ENCODE measurements around the gene ZNF32.

Gene ZNF32, protein sequence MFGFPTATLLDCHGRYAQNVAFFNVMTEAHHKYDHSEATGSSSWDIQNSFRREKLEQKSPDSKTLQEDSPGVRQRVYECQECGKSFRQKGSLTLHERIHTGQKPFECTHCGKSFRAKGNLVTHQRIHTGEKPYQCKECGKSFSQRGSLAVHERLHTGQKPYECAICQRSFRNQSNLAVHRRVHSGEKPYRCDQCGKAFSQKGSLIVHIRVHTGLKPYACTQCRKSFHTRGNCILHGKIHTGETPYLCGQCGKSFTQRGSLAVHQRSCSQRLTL

DNA sequence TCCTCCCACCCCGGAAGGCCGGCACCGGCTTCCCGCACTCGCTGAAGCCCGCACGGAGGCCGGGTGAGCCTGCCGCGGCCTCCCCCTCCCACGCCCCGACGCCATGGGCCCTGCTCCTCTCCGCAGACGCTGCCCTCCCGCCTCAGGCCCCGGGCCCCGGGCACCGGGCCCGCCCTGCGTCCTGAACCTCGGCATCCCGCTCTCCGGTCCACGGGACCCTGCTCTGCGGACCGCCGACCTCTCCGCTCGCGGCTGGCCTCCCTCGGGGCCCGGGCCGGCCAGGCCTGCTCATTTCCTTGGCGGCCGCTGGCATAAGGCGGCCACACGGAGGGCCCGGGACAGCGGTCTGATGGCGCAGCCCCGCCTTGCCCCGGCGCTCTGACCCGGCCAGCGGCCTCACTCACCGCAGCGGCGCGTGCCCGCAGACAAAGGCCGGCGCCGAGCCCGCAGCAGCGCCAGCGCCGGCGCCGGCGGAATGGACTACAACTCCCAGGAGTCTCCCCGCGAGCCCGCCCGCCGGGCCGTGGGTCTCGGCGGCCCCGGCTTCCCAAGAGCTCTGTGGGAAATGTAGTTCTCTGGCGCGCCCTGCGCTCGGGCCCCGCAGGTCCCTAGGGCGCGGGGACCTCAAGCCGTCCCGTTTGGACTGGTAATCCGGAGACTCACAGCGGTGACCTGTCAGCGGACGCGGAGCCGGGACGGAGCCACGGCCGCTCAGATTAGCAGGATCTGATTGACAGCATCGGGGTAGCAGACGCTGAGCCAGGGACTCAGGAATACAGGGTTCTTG lies at the start of gene ZNF32:
Gene ZNF32 (minus strand): TSS at position 484 of the 787 bp plus-strand sequence. CDS start 2,748 bp downstream, outside the sequence.
- DNase-seq (ENCODE audit: low read depth in 2 of 2): peak; percentile 57 to 60

DNA sequence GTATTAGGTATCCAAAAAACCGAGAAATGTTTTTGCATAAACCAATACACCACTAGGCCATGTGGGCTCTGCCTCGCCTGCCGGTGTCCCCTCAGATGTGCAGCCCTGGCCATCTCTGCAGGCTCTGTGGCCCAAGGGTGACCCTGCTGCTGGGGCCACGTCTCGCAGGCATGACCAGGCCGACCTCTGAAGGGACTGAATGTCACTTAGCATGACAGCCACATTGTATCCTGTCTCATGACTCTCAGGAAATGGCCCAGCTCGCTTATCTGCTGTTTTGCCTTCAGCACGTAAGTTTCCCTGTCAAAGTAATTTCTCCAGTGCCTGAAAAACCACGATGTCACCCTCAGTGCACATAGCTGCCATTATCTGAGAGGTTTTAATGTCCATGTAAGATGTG lies 49.5 kb upstream of the ZNF32 start:
- DNase-seq (ENCODE audit: low read depth in 2 of 2): no peak

DNA sequence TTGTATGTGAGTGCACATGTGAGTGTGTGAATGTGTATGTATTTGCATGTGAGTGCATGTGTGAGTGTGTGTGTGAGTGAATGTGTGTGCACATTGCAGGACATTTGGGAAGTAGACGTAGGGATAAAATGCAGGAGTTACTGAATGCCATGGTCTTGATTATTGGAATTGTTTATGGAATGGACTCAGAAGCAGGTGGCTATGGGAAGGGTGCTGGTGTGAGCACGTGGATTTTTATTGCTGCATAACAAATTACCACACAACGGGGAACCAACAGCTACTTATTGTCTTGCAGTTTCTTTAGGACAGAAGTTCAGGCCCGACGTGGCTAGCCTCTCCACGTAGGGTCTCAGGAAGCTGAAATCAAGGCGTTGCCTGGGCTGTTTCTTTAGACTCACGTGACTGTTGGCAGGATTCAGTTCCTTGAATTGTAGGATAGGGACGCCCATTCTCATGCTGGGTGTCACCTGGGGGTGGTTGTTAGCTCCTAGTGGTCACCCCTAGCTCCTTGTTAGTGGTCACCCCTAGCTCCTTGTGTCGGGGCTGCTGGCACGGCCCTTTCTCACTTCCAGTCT lies 48.3 kb upstream of the ZNF32 start:
- DNase-seq (ENCODE audit: low read depth in 2 of 2): no peak

DNA sequence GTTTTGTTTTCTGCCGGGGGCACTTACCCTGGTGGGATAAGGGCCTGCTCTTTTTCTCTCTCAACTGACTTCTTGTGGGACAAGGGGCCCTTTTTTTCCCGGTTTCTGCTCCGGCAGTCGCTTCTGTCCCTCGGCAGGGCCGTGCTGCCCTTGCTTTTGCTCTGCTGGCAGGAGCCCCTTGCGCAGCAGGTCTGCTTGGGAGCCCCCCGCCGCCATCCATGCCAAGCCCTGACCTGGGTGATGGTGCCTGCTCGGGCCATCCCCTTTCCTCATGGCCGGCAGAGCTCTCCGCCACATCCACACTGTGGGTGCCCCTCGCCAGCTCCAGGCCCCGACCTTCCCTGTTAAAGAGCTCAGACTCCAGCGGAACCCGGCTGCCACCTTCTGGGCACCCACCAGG lies 47.0 kb upstream of the ZNF32 start:
- DNase-seq (ENCODE audit: low read depth in 2 of 2): no peak

DNA sequence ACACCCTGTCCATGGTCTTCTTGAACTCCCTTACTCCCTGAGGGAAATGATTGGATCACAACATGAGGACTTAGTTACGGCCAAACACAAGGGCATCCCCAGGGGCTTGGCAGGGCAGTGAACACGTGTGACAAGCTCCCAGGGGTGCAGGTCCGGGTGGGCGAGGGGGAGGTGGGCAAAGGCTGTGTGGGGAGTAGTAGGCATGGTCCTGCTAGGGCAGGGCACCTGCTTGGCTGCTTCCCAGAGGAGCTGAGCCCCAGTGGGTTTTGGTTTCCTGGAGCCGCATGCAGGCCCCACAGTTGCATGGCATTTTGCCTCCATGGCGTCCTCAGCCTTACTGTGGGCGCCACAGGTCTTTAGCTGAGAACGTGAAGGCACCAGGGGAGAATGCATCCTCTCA lies 46.6 kb upstream of the ZNF32 start:
- no peak for DNase-seq (ENCODE audit: low read depth in 2 of 2)

DNA sequence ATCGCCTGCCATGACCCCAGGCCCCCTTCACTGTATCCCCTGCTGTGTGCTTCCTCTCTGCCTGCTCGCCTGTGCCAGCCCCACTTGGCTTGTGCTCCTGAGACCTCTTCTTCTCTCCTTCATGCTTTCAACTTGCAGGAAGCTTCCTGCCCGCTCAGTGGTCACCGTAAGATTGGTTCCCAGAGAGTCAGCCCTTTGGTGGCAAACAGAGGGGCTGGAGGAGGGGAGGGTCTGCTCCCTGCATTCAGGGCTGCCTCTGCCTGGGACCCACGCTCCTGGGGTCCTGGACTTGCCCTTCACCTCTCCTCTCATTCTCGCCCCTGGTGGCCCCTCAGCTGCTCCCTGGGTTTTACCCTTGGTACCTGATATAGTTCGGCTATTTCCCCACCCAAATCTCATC lies 45.8 kb upstream of the ZNF32 start:
- DNase-seq (ENCODE audit: low read depth in 2 of 2): no peak

DNA sequence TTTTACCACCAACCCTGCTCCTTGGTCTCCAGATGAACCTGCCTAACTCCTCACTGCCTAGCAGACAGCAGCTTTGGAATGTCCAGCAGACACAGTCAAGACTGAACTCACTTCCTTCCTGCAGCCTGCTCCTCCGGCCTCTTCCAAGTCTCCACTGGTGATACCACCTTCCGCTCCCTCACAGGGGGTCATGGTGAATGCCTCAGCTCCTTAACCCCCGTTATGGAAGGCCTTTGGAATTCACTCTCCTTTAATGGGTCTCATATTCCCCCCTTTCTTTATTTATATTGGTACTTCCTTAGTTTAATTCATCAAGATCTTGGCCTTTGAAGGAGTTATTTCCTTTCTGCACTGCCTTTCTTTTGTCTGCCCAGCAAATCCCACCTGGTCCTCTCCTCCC lies 44.9 kb upstream of the ZNF32 start:
- no peak for DNase-seq (ENCODE audit: low read depth in 2 of 2)

DNA sequence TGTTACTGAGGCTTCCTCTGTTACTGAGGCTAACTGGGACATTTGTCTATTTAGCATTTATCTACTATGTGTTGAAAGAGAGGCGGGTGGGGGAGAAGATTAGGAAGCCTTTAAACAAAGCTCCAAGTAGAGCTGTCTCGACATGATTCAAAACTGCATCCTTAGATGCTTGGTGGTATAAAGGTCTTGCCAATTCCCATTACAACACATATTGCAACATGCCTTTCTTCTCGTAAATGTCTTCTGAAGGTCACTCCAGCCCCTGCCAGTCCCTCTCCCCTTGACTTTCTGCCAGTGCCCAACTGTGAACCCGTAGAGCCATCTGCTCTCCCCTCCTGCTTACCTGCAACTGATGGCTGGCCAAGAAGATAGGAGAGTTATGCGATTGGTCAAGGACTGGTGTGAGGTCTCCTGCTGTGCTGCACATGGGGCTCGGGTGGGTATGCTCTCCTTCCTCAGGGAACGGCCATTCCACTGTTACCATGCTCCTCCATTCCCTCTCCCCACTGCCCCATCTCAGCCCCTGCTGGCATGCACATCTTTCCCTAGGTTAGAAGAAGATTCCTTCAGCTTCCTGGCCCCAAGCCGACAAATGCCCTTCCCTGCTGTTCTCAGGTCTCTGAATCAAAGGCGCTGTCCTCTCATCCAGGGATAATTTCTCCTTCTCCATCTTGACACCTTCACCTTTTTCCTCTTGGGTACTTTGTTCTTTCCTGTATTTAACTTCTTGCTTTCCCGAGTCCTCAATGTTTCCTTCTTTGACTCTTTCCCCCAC lies 43.6 kb upstream of the ZNF32 start:
- no peak for DNase-seq (ENCODE audit: low read depth in 2 of 2)

DNA sequence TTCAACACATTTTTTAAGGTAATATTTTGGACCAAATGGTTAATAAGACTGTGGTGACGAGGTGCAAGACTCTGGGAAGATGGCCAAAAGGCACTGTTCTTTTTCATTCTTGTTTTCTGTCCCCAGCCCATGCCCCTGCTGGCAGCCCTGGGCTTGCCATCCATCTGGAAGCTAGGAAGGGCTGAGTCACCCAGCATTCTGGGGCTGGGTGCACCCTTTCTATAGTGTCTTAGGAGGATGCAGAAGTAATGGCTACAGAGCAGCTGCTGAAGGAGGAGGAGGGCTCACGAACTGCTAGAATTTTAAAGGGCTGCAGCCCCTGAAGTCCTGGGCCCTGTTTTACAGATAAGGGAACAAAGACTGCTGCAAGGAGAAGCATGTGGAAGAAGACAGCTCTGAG lies 42.8 kb upstream of the ZNF32 start:
- DNase-seq (ENCODE audit: low read depth in 2 of 2): no peak

DNA sequence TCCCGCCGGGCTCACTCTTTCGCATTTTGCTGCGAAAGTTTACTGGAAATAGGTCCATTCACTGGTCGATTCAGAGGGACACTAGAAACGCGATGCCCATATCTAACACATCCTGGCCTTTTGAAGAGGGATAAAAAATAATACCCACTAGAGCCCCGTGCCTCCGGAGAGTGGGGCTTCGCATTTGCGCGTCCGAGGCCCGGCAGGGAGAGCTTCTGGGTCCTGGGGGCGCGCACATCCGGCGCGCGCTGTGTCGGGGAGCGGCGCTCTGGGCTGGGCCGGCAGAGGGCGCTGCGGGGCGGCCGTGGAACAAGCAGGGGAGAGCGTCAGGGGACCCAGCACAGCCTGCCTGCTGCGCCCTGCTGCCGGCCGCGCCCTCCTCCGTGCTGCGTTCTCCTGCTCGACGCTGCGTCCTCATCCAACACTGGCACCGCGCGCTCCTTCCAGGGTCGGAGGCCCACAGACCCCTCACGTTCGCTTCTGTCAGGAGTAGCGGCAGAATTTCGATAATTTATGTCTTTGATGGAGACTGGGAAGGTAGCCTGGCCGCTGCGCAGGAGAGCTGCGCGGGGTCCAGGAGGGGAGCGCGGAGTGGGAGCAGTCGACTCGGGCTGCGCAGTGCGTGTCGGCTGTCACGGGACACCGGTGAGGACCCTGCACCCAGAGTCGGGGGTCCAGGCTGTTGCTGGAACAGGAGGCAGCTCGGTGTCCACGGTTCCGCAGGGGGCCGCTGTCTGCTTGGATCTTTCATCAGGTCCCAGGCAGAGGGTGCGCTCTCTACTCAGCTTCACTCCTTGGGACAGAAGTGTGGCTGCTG lies 41.5 kb upstream of the ZNF32 start:
- DNase-seq (ENCODE audit: low read depth in 2 of 2): peak; percentile 67 to 68

DNA sequence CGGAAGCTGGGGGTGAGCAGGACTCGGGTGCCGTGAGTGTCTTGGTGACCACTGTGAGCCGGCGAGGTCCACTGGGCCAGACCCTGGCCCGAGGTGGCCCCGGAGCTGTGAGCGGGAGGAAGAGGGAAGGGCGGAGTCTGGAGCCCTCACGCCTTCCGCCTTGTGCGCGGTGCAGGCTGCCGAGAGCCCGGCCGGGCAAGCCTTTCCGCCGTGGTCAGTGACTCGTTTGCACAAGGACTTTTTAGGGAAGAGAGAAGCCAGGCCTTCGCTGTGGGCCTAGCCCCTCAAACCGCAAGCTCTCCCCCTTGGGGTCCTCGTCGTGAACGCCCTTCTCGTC lies 40.9 kb upstream of the ZNF32 start:
- DNase-seq (ENCODE audit: low read depth in 2 of 2): peak in 1 of 2 donors; percentile 2

DNA sequence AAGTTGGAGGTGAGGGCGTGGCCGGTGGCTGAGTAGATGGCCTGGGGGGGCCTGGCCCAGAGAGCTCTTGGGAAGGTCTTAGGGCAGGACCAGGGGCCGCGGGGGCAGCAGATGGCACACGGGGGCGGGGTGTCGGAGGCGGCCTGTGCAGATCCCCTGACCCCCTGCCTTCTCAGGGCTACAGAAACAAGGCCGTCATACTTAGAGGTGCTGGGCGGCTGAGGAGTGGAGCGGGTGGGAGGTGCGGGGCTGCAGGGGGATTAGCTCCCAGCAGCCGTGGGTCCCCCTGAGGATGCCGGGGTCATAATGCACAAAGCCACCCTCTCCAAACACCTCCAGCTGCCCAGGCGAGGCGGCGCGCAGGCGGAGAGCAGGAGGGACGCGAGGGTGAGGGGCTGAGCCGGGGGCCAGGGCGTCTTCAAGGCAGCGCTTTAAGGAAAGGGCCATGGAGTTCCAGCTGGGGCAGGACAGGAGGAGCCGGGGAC lies 40.4 kb upstream of the ZNF32 start:
- no peak for DNase-seq (ENCODE audit: low read depth in 2 of 2)

DNA sequence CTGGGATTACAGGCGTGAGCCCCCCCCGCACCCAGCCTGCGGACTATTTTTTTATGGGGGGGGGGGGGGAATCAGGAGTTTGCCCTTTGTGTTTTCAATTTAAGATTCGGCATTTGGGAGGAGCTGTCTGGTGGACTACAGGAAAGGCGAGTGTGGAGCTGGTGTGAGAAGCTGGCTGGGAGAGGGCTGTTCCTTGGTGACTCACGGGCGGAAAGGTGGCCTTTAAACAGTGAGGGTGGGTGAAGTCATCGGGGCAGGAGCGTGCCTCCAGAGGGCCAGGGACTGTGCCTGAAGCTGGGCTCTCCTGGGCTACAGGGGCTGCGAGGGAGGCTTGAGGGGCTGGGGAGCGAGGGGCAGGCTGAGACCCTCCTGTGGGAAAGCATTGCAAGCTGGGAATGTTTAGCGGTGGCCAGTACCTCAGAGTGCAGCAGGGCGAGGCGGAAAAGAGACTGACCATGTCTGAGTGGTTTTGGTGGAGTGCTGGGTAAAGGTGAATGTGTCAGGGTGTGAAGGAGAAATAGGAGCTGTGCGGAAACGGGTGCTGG lies 39.7 kb upstream of the ZNF32 start:
- DNase-seq (ENCODE audit: low read depth in 2 of 2): no peak

DNA sequence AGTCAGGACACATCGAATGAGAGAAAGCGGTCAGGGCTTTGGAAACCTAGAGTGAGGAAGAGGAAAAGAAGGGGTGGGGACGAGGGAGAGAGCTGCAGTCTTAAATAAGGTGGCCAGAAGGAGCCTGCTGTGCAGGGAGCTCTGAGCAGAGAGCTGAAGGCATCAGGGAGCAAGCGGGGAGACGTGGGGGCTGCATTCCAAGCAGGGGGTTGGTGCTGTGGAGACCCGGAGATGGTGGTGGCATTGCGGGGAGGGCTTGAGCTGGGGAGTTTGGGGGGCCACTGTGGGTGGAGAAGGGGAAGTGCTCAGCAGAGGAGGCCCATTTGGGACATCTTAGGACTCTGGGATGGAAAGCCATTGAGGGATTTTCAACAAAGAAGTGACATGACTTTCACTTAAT lies 38.7 kb upstream of the ZNF32 start:
- no peak for DNase-seq (ENCODE audit: low read depth in 2 of 2)

DNA sequence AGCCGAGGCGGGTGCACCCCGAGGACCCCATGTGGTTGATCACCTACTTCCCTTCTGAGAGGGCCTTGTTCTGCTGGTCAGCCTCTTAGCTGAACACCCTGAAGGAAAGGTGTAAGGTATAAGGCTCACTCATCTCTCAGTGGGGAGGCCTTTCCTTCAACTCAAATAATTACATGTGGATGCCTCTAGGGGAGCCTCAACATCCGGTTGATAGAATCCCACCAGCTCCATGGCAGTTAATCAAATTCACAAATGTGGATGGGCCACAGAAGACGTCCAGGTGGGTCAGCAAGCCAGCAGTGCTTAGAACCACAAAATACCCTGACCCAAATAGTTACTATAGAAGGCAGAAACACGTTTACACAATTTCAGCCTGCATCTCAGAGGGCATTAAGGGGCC lies 37.7 kb upstream of the ZNF32 start:
- DNase-seq (ENCODE audit: low read depth in 2 of 2): no peak

DNA sequence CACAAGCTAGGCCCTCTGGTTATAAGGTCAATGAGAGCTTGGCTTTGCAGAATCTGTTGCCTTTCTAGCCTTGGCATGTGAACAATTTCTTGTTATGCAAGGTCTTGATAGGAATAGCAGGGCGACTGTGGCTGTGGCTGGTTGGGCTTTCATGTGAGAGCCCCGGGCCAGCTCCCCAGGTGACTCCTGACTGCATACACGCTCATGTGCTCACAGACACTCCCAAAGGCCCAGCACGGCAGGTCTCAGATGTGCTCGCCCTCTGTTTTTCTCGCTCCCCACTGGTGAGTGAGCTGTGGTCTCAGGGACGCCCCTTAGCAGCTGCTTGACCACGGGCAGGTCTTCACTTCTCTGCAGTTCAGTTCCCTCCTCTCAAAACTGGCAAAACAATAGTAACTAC lies 37.1 kb upstream of the ZNF32 start:
- no peak for DNase-seq (ENCODE audit: low read depth in 2 of 2)

DNA sequence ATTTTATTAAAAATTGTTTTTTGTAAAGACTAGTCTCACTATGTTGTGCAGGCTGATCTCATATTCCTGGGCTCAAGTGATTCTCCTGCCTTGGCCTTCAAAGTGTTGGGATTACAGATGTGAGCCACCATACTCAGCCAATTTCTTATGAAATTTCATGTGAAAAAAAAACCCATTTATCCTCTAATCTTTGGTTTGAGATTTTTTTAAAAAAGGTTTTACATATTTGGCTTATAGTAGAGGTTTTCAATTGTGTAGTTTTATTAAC lies 35.5 kb upstream of the ZNF32 start:
- DNase-seq (ENCODE audit: low read depth in 2 of 2): no peak

DNA sequence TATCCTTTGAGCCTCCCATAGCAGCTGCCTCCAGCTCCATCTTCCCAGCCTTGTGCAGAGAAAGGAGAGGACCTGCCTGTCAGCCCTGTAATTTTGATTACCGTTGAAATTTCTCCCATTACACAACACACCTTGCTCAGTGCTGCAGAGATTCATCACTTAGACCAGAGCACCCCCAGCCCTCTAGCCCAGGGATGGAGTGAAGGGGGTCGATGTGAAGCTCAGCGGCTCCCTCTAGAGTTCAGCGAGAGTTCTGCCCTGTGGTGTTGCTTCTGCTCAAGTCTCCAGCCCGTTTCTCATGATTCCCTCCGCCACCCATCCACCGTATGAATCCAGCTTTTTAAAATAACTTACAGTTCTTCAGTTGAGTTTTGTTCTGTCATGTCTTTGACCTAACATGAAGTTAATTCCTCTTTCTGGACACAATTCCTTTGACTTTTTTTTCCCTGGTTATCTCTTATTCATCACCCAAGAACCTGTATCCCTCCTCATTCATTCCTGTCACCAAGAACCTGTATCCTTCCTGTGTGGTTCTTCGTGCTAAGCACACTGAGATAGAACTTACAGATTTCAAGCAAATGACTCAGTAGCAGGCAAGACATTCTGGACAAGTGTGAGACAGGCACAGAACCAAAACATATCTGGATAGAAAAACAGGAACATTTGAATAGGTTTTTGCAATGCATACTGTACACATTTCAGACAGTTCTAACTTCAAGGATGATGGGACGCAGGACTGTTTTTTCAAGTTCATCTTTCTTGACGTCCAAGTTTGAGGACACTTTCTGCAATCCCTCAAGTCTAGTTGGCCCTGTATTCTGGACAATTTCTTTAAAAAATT lies 35.0 kb upstream of the ZNF32 start:
- DNase-seq (ENCODE audit: low read depth in 2 of 2): no peak

DNA sequence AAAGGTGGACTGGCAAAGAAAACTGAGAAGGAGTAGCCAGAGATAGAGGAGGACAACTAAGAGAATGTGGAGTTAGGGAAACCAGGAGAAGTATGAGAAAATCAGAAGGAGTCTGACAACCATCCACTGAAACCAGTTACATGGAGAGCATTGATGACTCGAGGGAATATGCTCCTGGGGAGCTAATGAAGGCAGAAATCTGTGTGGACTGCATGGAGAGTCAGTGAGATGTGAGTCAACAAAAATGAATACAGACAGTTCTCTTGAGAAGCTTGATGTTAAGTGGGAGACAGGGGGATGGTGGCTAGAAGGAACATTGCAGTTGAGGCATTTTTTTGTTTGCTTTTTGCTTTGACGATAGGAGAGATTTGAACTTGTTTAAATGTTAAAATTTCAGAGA lies 34.3 kb upstream of the ZNF32 start:
- no peak for DNase-seq (ENCODE audit: low read depth in 2 of 2)

DNA sequence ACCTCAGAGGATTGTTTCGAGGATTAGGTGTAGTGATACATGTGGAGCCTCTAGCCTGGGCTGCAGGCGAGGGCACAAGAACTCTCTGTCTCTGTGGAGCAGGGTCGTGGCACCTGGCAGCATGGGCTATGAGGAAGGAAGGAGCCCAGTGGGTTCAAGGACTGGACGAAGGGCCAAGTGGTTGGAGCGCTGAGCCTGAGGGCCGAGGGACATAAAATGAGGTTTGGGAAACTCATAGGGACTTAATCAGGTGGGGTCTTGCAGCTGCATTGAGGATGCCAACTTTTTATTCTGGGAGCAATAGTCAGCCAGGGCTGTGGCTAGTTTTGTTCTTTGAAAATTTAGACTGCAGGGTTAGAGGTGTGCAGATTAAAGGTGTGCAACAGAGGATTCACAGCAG lies 33.0 kb upstream of the ZNF32 start:
- DNase-seq (ENCODE audit: low read depth in 2 of 2): no peak

DNA sequence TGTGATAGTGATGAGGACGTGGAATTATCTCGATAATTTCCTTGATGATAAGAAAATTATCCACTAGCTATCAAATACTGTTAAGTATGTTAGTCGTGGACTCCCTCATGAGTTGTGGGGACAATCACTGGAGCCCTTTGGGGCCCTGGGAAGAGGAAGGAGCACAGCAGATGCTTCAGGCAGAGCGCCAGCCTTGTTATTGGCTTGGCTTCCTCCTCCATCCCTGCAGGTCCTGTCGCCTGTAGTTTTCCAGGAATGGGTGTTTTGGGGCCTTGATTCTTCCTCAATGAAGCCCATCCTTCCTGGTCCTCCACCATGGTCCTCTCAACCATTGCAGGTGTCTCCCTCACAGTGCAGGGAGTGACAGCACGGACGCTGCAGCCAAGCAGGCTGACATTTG lies 32.5 kb upstream of the ZNF32 start:
- no peak for DNase-seq (ENCODE audit: low read depth in 2 of 2)

Data from stimulated activated CD8-positive, alpha-beta memory T cell treated with anti-CD3 and anti-CD28 coated beads, Interleukin-7, amount 100 ng/mL, for 1 hour (primary cell).